Measurements from ENCODE around the gene GRIN2D. TPM values are rescaled to one million over a fixed set of nuclear protein-coding genes. Genes with fewer than 3 reads are reported as not detected.

Gene GRIN2D
- total RNA-seq, 4 donors from 2014 or later: 0.27 to 0.47 TPM; not detected in 2

- Histone ChIP-seq H3K36me3 (peaks cover 0 to 4% (median 0%) of the 10 kb centered on the region in 3 donors), H3K4me1 (no peaks in the 10 kb centered on the region), H3K27me3 (no peaks in the 10 kb centered on the region), H3K9me3 (no peaks in the 10 kb centered on the region), H3K27ac (no peak overlapping the region), H3K4me3 (no peak overlapping the region)
- TF ChIP-seq POLR2A (IDR thresholded peaks at IDR 0.05): no peak
- TF ChIP-seq, protein P1, sequence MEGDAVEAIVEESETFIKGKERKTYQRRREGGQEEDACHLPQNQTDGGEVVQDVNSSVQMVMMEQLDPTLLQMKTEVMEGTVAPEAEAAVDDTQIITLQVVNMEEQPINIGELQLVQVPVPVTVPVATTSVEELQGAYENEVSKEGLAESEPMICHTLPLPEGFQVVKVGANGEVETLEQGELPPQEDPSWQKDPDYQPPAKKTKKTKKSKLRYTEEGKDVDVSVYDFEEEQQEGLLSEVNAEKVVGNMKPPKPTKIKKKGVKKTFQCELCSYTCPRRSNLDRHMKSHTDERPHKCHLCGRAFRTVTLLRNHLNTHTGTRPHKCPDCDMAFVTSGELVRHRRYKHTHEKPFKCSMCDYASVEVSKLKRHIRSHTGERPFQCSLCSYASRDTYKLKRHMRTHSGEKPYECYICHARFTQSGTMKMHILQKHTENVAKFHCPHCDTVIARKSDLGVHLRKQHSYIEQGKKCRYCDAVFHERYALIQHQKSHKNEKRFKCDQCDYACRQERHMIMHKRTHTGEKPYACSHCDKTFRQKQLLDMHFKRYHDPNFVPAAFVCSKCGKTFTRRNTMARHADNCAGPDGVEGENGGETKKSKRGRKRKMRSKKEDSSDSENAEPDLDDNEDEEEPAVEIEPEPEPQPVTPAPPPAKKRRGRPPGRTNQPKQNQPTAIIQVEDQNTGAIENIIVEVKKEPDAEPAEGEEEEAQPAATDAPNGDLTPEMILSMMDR (IDR thresholded peaks at IDR 0.05): no peak
- DNase-seq: no peak
These were observed 34.3 kb upstream of the GRIN2D start for GRCh38 chr19:48359123-48359522.

- no peak overlapping the region for H3K4me3 ChIP-seq
- H3K36me3 ChIP-seq: peaks cover 0 to 4% (median 0%) of the 10 kb centered on the region in 3 donors
- peaks cover 0 to 5% (median 0%) of the 10 kb centered on the region in 4 donors for H3K4me1 ChIP-seq
- TF ChIP-seq, protein P1 (IDR thresholded peaks at IDR 0.05): no peak
- TF ChIP-seq POLR2A (IDR thresholded peaks at IDR 0.05): no peak
- no peaks in the 10 kb centered on the region for H3K9me3 ChIP-seq
- no peak overlapping the region for H3K27ac ChIP-seq
- H3K27me3 ChIP-seq: no peaks in the 10 kb centered on the region
- no peak for DNase-seq
These were observed 31.6 kb upstream of the GRIN2D start for GRCh38 chr19:48361912-48362311.

GRCh38 chr19:48362716-48363499 is 30.6 kb upstream of the GRIN2D start:
- Histone ChIP-seq H3K4me1 (peaks cover 0 to 7% (median 3%) of the 10 kb centered on the region in 4 donors), H3K4me3 (peak overlapping the region; percentile 53 to 61 (median 56)), H3K27ac (peak overlapping the region; percentile 87 to 97 (median 93)), H3K27me3 (no peaks in the 10 kb centered on the region), H3K36me3 (peaks cover 0 to 4% (median 0%) of the 10 kb centered on the region in 3 donors), H3K9me3 (no peaks in the 10 kb centered on the region)
- DNase-seq: peak; percentile 92 to 98 (median 96)
- TF ChIP-seq, protein P1 (IDR thresholded peaks at IDR 0.05): peak in 3 of 6 experiments; percentile 24 to 51 (median 35)
- peak; percentile 28 to 70 for TF ChIP-seq POLR2A (IDR thresholded peaks at IDR 0.05)

- Histone ChIP-seq H3K4me1 (peaks cover 0 to 7% (median 3%) of the 10 kb centered on the region in 4 donors), H3K36me3 (peaks cover 0 to 4% (median 0%) of the 10 kb centered on the region in 3 donors), H3K27ac (peak overlapping the region; percentile 87 to 97 (median 93)), H3K9me3 (no peaks in the 10 kb centered on the region), H3K4me3 (peak overlapping the region; percentile 53 to 61 (median 56)), H3K27me3 (no peaks in the 10 kb centered on the region)
- no peak for TF ChIP-seq POLR2A (IDR thresholded peaks at IDR 0.05)
- TF ChIP-seq, protein P1 (IDR thresholded peaks at IDR 0.05): no peak
- DNase-seq: peak in 1 of 3 donors; percentile 20
These were observed 30.0 kb upstream of the GRIN2D start for GRCh38 chr19:48363500-48363809.

- H3K4me1 ChIP-seq: peaks cover 0 to 7% (median 3%) of the 10 kb centered on the region in 4 donors
- no peaks in the 10 kb centered on the region for H3K27me3 ChIP-seq
- peaks cover 0 to 4% (median 0%) of the 10 kb centered on the region in 3 donors for H3K36me3 ChIP-seq
- peak; percentile 98 to 99 (median 99) for DNase-seq
- peak within 1 kb of the TSS; percentile 53 to 61 (median 56) for H3K4me3 ChIP-seq
- peak within 1 kb of the TSS; percentile 87 to 97 (median 93) for H3K27ac ChIP-seq
- no peaks in the 10 kb centered on the region for H3K9me3 ChIP-seq
- TF ChIP-seq, protein P1 (IDR thresholded peaks at IDR 0.05): no peak
- TF ChIP-seq POLR2A (IDR thresholded peaks at IDR 0.05): peak in 1 of 2 donors; percentile 38
These were observed 29.5 kb upstream of the GRIN2D start, which contains the start of the genes SYNGR4 and TMEM143 for GRCh38 chr19:48363810-48364597. Gene SYNGR4, plus strand, starts transcription at chr19:48364367. Its CDS starts 1,476 bp downstream, at chr19:48365843. Gene TMEM143, minus strand, starts transcription at chr19:48363940. Its CDS starts 20 bp downstream, at chr19:48363920.

Data from Peyer's patch (tissue), 4 donors.